K562 (cell line): ENCODE data around the gene HSPA1B. TPM values are rescaled to one million over a fixed set of nuclear protein-coding genes. Genes with fewer than 3 reads are reported as not detected.

Source experiments
- E2F3 ChIP-seq: fragments of 250-450 bp; sonication (Bioruptor Pico); IDR thresholded peaks from 2 replicates; pipeline ENCODE4 v1.4.0; 2020; ENCODE audit warnings: mild to moderate bottlenecking
- ETV5 ChIP-seq: sonication (generic); formaldehyde crosslinking; IDR thresholded peaks from 2 replicates; pipeline ENCODE4 v1.4.0; 2020; ENCODE audit warnings: low read depth, mild to moderate bottlenecking, missing genetic modification reagents
- MAFF ChIP-seq: IDR thresholded peaks from 2 replicates; pipeline ENCODE4 v1.6.1; 2012; ENCODE audit warnings: low read length, improper control_type of control experiment
- MYBL2 ChIP-seq, 2 experiments: fragments of 450-650 bp in 1 of 2; sonication (generic) in 1 of 2; formaldehyde crosslinking in 1 of 2; IDR thresholded peaks; 2 replicates each; pipeline versions ENCODE4 v1.6.1 to v1.8.1; 2017 to 2022; ENCODE audit warnings: borderline replicate concordance in 1 of 2, inconsistent platforms in 1 of 2, low read depth in 1 of 2, mild to moderate bottlenecking in 1 of 2, missing genetic modification reagents in 1 of 2, moderate library complexity in 1 of 2
- NELFE ChIP-seq: IDR thresholded peaks from 2 replicates; pipeline ENCODE4 v1.6.1; 2011; ENCODE audit warnings: mild to moderate bottlenecking; ENCODE audit not compliant: insufficient read depth, insufficient read length
- RFX5 ChIP-seq: IDR thresholded peaks from 2 replicates; pipeline ENCODE4 v1.6.1; 2011; ENCODE audit warnings: low read depth, mild to moderate bottlenecking, improper control_type of control experiment, low read length
- TRIM24 ChIP-seq, 2 experiments: fragments of 450-650 bp; IDR thresholded peaks; 2 replicates each; pipeline ENCODE4 v1.6.1; 2016
- XRCC4 ChIP-seq: IDR thresholded peaks from one replicate; pipeline ENCODE4 v1.6.1; 2011; ENCODE audit not compliant: insufficient read depth, insufficient read length; ENCODE audit errors: extremely low read depth
- ZNF165 ChIP-seq: fragments of 250-450 bp; sonication (Bioruptor Pico); IDR thresholded peaks from 2 replicates; pipeline ENCODE4 v1.4.0; 2020; ENCODE audit warnings: borderline replicate concordance
- ZNF212 ChIP-seq: fragments of 450-650 bp; formaldehyde crosslinking; IDR thresholded peaks from 2 replicates; pipeline ENCODE4 v1.4.0; 2020; ENCODE audit warnings: mild to moderate bottlenecking
- ZNF232 ChIP-seq: sonication (generic); formaldehyde crosslinking; IDR thresholded peaks from 2 replicates; pipeline ENCODE4 v1.8.0; 2022; ENCODE audit warnings: mild to moderate bottlenecking, missing genetic modification reagents
- polyA plus RNA-seq, 8 experiments: library from polyadenylated mRNA; depleted of rRNA in 4 of 8; stranded (reverse) in 5 of 8; unstranded in 3 of 8; fragments of >200 nt; fragmentation: Nextera tagmentation in 2 of 8; fragmentation: Illumina TruSeq in 1 of 8; extraction: Ambion mirVana in 2 of 8; extraction: Trizol in 1 of 8; gene quantifications; 2 replicates each; pipeline versions ENCODE4 v1.2.1 to v1.2.3, GENCODE V29; 2011 to 2014; ENCODE audit warnings: inconsistent platforms in 1 of 8, missing spikeins in 1 of 8
- total RNA-seq, 7 experiments: library from RNA; depleted of rRNA in 6 of 7; stranded (reverse); fragments of >200 nt in 6 of 7; fragmentation: Illumina TruSeq in 2 of 7; extraction: Trizol in 2 of 7; gene quantifications; 2 replicates each; pipeline versions ENCODE4 v1.2.1 to v1.2.3, GENCODE V29; 2011 to 2021; ENCODE audit warnings: low replicate concordance in 1 of 7
- TF ChIP-seq, protein P1 (sequence below), 2 experiments: fragments of 450-650 bp in 1 of 2; sonication (generic) in 1 of 2; formaldehyde crosslinking in 1 of 2; IDR thresholded peaks; 2 replicates each; pipeline versions ENCODE4 v1.7.1 to v1.9.0; 2016 to 2022; ENCODE audit warnings: inconsistent platforms in 1 of 2, mild to moderate bottlenecking in 1 of 2, missing genetic modification reagents in 1 of 2
- TF ChIP-seq, protein P2 (sequence below): fragments of 450-650 bp; IDR thresholded peaks from 2 replicates; pipeline ENCODE4 v1.6.1; 2016; ENCODE audit warnings: mild to moderate bottlenecking

Gene HSPA1B
- total and polyA plus RNA-seq, 9 of the 15 experiments (the other 6 are each of a cell fraction or from before 2014, with no cell fraction given), result 0.27 to 227 (median 51.2) TPM

DNA sequence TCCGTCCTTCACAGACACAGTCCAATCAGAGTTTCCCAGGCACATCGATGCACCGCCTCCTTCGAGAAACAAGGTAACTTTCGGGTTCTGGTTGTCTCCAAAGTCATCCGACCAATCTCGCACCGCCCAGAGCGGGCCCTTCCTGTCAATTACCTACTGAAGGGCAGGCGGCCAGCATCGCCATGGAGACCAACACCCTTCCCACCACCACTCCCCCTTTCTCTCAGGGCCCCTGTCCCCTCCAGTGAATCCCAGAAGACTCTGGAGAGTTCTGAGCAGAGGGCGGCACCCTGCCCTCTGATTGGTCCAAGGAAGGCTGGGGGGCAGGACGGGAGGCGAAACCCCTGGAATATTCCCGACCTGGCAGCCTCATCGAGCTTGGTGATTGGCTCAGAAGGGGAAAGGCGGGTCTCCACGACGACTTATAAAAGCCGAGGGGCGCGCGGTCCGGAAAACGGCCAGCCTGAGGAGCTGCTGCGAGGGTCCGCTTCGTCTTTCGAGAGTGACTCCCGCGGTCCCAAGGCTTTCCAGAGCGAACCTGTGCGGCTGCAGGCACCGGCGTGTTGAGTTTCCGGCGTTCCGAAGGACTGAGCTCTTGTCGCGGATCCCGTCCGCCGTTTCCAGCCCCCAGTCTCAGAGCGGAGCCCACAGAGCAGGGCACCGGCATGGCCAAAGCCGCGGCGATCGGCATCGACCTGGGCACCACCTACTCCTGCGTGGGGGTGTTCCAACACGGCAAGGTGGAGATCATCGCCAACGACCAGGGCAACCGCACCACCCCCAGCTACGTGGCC is at the start of gene HSPA1B (continued):
- peak; percentile 100 for TF ChIP-seq NELFE
- TF ChIP-seq MAFF, result no peak
- TF ChIP-seq RFX5, result peak; percentile 67; the same call in 1 of the 2 replicates
- no peak for TF ChIP-seq ZNF212 (CRISPR knock-in tag)
- TF ChIP-seq XRCC4, result no peak
- no peak for TF ChIP-seq MYBL2 (IDR thresholded peaks at IDR 0.05; ENCODE audit: low read depth)
- no peak for TF ChIP-seq MYBL2 (CRISPR knock-in tag; IDR thresholded peaks at IDR 0.05; ENCODE audit: borderline replicate concordance)
- TF ChIP-seq E2F3 (CRISPR knock-in tag), result peak; percentile 88
- peak; percentile 89 for TF ChIP-seq ZNF165
- TF ChIP-seq, protein P1, sequence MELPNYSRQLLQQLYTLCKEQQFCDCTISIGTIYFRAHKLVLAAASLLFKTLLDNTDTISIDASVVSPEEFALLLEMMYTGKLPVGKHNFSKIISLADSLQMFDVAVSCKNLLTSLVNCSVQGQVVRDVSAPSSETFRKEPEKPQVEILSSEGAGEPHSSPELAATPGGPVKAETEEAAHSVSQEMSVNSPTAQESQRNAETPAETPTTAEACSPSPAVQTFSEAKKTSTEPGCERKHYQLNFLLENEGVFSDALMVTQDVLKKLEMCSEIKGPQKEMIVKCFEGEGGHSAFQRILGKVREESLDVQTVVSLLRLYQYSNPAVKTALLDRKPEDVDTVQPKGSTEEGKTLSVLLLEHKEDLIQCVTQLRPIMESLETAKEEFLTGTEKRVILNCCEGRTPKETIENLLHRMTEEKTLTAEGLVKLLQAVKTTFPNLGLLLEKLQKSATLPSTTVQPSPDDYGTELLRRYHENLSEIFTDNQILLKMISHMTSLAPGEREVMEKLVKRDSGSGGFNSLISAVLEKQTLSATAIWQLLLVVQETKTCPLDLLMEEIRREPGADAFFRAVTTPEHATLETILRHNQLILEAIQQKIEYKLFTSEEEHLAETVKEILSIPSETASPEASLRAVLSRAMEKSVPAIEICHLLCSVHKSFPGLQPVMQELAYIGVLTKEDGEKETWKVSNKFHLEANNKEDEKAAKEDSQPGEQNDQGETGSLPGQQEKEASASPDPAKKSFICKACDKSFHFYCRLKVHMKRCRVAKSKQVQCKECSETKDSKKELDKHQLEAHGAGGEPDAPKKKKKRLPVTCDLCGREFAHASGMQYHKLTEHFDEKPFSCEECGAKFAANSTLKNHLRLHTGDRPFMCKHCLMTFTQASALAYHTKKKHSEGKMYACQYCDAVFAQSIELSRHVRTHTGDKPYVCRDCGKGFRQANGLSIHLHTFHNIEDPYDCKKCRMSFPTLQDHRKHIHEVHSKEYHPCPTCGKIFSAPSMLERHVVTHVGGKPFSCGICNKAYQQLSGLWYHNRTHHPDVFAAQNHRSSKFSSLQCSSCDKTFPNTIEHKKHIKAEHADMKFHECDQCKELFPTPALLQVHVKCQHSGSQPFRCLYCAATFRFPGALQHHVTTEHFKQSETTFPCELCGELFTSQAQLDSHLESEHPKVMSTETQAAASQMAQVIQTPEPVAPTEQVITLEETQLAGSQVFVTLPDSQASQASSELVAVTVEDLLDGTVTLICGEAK (IDR thresholded peaks at IDR 0.05), result no peak
- TF ChIP-seq, protein P1 (CRISPR knock-in tag; IDR thresholded peaks at IDR 0.05), result no peak
- peak; percentile 85; the same call in 1 of the 2 replicates for TF ChIP-seq ETV5 (CRISPR knock-in tag)
- TF ChIP-seq ZNF232 (CRISPR knock-in tag), result peak; percentile 86; the same call in 1 of the 2 replicates
- TF ChIP-seq, protein P2, sequence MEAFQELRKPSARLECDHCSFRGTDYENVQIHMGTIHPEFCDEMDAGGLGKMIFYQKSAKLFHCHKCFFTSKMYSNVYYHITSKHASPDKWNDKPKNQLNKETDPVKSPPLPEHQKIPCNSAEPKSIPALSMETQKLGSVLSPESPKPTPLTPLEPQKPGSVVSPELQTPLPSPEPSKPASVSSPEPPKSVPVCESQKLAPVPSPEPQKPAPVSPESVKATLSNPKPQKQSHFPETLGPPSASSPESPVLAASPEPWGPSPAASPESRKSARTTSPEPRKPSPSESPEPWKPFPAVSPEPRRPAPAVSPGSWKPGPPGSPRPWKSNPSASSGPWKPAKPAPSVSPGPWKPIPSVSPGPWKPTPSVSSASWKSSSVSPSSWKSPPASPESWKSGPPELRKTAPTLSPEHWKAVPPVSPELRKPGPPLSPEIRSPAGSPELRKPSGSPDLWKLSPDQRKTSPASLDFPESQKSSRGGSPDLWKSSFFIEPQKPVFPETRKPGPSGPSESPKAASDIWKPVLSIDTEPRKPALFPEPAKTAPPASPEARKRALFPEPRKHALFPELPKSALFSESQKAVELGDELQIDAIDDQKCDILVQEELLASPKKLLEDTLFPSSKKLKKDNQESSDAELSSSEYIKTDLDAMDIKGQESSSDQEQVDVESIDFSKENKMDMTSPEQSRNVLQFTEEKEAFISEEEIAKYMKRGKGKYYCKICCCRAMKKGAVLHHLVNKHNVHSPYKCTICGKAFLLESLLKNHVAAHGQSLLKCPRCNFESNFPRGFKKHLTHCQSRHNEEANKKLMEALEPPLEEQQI, result no peak
- no peak for TF ChIP-seq TRIM24 (IDR thresholded peaks at IDR 0.05)
